H1 (cell line): ENCODE data around the gene MTMR1. TPM values are rescaled to one million over a fixed set of nuclear protein-coding genes. Genes with fewer than 3 reads are reported as not detected.

Experiments
- CREB1 ChIP-seq: IDR thresholded peaks from 2 replicates; pipeline ENCODE4 v1.6.1; 2012; ENCODE audit warnings: inconsistent platforms
- NANOG ChIP-seq: IDR thresholded peaks from 2 replicates; pipeline ENCODE4 v1.6.1; 2011; ENCODE audit warnings: low read length, low read depth, mild to moderate bottlenecking, inconsistent platforms; ENCODE audit not compliant: insufficient read depth, poor library complexity, severe bottlenecking
- POLR2AphosphoS5 ChIP-seq: IDR thresholded peaks from 2 replicates; pipeline ENCODE4 v1.6.1; 2011; ENCODE audit warnings: low read depth, low read length
- RBBP5 ChIP-seq: IDR thresholded peaks from 2 replicates; pipeline ENCODE4 v1.7.1; 2012; ENCODE audit warnings: low read depth, mild to moderate bottlenecking, inconsistent platforms, low read length, moderate library complexity, borderline replicate concordance
- RNF2 ChIP-seq: fragments of 200-900, 300-1000 bp; sonication (generic); IDR thresholded peaks from 2 replicates; pipeline ENCODE4 v1.7.1; 2016; ENCODE audit warnings: borderline replicate concordance, low read depth, mild to moderate bottlenecking, antibody characterized with exemption, low read length; ENCODE audit not compliant: poor library complexity, severe bottlenecking; ENCODE audit errors: missing control alignments
- SIRT6 ChIP-seq: IDR thresholded peaks from one replicate; pipeline ENCODE4 v1.7.1; 2012; ENCODE audit warnings: low read length, inconsistent platforms
- TBP ChIP-seq: IDR thresholded peaks from 2 replicates; pipeline ENCODE4 v1.6.1; 2011; ENCODE audit warnings: low read depth, low read length, improper control_type of control experiment
- TCF12 ChIP-seq: IDR thresholded peaks from 2 replicates; pipeline ENCODE4 v1.6.1; 2011; ENCODE audit warnings: low read depth, mild to moderate bottlenecking, low read length
- YY1 ChIP-seq: IDR thresholded peaks from 2 replicates; pipeline ENCODE4 v1.6.1; 2011; ENCODE audit warnings: low read depth, mild to moderate bottlenecking, low read length
- polyA plus RNA-seq, 7 experiments: library from polyadenylated mRNA; depleted of rRNA in 3 of 7; stranded (reverse) in 5 of 7; unstranded in 2 of 7; fragments of >200 nt in 5 of 7; fragments of 200-250 nt in 2 of 7; gene quantifications; 1 replicate in 5 of 7; 2 replicates in 1 of 7; 4 replicates in 1 of 7; pipeline versions ENCODE4 v1.2.1 to v1.2.3, GENCODE V29; 2011 to 2013; ENCODE audit warnings: missing spikeins in 2 of 7, mixed read lengths in 2 of 7
- total RNA-seq: library from RNA; stranded (reverse); fragmentation: NEBNext Ultra II Directional; extraction: Animal tissue kit (Norgen Biotek cat#: 25700); gene quantifications from 2 replicates; pipeline ENCODE4 v1.2.1, GENCODE V29; 2021
- TF ChIP-seq, protein P1 (sequence below): fragments of 300-600 bp; sonication (generic); IDR thresholded peaks from 2 replicates; pipeline ENCODE4 v1.7.1; 2012; ENCODE audit warnings: low read length, moderate library complexity, mild to moderate bottlenecking, inconsistent platforms; ENCODE audit not compliant: insufficient replicate concordance
- TF ChIP-seq, protein P2 (sequence below): IDR thresholded peaks from 2 replicates; pipeline ENCODE4 v1.6.1; 2011; ENCODE audit warnings: low read length, improper control_type of control experiment

MTMR1 gene
- total and polyA plus RNA-seq, 2 of the 8 experiments (the other 6 are each of a cell fraction or from before 2014, with no cell fraction given): 15.1 to 23.8 TPM

DNA sequence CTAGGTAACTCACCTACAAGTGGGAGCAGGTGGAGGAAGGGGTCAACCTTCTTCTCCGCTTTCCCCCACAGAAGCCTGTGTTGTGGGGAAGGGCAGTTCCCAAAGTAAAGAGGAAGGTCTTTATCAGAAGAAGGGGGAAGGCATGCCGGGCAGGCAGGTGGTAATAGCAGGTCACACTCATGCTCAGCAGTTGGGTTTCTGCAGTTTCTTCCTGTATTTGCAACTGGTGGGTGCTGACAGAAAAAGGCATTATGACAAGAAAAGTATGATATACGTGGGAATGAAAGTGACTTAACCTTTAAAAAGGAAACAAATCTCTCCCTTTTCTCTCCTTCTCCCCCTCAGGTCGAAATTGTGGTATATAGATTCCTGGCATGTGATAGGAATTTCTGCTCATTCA is 3.7 kb downstream of the MTMR1 start (continued):
- TF ChIP-seq, protein P1, sequence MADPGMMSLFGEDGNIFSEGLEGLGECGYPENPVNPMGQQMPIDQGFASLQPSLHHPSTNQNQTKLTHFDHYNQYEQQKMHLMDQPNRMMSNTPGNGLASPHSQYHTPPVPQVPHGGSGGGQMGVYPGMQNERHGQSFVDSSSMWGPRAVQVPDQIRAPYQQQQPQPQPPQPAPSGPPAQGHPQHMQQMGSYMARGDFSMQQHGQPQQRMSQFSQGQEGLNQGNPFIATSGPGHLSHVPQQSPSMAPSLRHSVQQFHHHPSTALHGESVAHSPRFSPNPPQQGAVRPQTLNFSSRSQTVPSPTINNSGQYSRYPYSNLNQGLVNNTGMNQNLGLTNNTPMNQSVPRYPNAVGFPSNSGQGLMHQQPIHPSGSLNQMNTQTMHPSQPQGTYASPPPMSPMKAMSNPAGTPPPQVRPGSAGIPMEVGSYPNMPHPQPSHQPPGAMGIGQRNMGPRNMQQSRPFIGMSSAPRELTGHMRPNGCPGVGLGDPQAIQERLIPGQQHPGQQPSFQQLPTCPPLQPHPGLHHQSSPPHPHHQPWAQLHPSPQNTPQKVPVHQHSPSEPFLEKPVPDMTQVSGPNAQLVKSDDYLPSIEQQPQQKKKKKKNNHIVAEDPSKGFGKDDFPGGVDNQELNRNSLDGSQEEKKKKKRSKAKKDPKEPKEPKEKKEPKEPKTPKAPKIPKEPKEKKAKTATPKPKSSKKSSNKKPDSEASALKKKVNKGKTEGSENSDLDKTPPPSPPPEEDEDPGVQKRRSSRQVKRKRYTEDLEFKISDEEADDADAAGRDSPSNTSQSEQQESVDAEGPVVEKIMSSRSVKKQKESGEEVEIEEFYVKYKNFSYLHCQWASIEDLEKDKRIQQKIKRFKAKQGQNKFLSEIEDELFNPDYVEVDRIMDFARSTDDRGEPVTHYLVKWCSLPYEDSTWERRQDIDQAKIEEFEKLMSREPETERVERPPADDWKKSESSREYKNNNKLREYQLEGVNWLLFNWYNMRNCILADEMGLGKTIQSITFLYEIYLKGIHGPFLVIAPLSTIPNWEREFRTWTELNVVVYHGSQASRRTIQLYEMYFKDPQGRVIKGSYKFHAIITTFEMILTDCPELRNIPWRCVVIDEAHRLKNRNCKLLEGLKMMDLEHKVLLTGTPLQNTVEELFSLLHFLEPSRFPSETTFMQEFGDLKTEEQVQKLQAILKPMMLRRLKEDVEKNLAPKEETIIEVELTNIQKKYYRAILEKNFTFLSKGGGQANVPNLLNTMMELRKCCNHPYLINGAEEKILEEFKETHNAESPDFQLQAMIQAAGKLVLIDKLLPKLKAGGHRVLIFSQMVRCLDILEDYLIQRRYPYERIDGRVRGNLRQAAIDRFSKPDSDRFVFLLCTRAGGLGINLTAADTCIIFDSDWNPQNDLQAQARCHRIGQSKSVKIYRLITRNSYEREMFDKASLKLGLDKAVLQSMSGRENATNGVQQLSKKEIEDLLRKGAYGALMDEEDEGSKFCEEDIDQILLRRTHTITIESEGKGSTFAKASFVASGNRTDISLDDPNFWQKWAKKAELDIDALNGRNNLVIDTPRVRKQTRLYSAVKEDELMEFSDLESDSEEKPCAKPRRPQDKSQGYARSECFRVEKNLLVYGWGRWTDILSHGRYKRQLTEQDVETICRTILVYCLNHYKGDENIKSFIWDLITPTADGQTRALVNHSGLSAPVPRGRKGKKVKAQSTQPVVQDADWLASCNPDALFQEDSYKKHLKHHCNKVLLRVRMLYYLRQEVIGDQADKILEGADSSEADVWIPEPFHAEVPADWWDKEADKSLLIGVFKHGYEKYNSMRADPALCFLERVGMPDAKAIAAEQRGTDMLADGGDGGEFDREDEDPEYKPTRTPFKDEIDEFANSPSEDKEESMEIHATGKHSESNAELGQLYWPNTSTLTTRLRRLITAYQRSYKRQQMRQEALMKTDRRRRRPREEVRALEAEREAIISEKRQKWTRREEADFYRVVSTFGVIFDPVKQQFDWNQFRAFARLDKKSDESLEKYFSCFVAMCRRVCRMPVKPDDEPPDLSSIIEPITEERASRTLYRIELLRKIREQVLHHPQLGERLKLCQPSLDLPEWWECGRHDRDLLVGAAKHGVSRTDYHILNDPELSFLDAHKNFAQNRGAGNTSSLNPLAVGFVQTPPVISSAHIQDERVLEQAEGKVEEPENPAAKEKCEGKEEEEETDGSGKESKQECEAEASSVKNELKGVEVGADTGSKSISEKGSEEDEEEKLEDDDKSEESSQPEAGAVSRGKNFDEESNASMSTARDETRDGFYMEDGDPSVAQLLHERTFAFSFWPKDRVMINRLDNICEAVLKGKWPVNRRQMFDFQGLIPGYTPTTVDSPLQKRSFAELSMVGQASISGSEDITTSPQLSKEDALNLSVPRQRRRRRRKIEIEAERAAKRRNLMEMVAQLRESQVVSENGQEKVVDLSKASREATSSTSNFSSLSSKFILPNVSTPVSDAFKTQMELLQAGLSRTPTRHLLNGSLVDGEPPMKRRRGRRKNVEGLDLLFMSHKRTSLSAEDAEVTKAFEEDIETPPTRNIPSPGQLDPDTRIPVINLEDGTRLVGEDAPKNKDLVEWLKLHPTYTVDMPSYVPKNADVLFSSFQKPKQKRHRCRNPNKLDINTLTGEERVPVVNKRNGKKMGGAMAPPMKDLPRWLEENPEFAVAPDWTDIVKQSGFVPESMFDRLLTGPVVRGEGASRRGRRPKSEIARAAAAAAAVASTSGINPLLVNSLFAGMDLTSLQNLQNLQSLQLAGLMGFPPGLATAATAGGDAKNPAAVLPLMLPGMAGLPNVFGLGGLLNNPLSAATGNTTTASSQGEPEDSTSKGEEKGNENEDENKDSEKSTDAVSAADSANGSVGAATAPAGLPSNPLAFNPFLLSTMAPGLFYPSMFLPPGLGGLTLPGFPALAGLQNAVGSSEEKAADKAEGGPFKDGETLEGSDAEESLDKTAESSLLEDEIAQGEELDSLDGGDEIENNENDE: no peak
- no peak for TF ChIP-seq TBP
- no peak for TF ChIP-seq RNF2
- no peak for TF ChIP-seq TCF12
- TF ChIP-seq POLR2AphosphoS5: no peak
- no peak for TF ChIP-seq YY1
- TF ChIP-seq, protein P2, sequence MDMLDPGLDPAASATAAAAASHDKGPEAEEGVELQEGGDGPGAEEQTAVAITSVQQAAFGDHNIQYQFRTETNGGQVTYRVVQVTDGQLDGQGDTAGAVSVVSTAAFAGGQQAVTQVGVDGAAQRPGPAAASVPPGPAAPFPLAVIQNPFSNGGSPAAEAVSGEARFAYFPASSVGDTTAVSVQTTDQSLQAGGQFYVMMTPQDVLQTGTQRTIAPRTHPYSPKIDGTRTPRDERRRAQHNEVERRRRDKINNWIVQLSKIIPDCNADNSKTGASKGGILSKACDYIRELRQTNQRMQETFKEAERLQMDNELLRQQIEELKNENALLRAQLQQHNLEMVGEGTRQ: no peak
- no peak for TF ChIP-seq NANOG
- TF ChIP-seq SIRT6: no peak
- no peak for TF ChIP-seq RBBP5
- no peak for TF ChIP-seq CREB1
